H9 (cell line): ENCODE results near the gene PSTPIP1. TPM values are rescaled to one million over a fixed set of nuclear protein-coding genes. Genes with fewer than 3 reads are reported as not detected.

Source experiments
- DNase-seq: peaks from one replicate; pipeline ENCODE4 v3.0.0-alpha.2; 2017
- H2AFZ ChIP-seq: one replicate; pipeline ENCODE4 v1.6.1; 2013; ENCODE audit warnings: mild to moderate bottlenecking, low read length, control low read depth, moderate library complexity
- H2AK5ac ChIP-seq: 2 replicates; pipeline ENCODE4 v1.6.1; 2013; ENCODE audit warnings: low read length, control low read depth, mixed read lengths; ENCODE audit not compliant: insufficient read length
- H2BK120ac ChIP-seq: one replicate; pipeline ENCODE4 v1.6.1; 2013; ENCODE audit warnings: low read depth, mild to moderate bottlenecking, low read length, control low read depth, inconsistent platforms; ENCODE audit not compliant: poor library complexity, severe bottlenecking
- H2BK12ac ChIP-seq: 2 replicates; pipeline ENCODE4 v1.6.1; 2013; ENCODE audit warnings: low read length, control low read depth, mixed read lengths, low read depth; ENCODE audit not compliant: insufficient read length
- H2BK15ac ChIP-seq: 2 replicates; pipeline ENCODE4 v1.6.1; 2013; ENCODE audit warnings: low read depth, low read length, control low read depth
- H2BK20ac ChIP-seq: one replicate; pipeline ENCODE4 v1.6.1; 2013; ENCODE audit warnings: low read depth, mild to moderate bottlenecking, low read length, control low read depth, inconsistent platforms; ENCODE audit not compliant: poor library complexity, severe bottlenecking
- H2BK5ac ChIP-seq: 2 replicates; pipeline ENCODE4 v1.6.1; 2013; ENCODE audit warnings: low read length, control low read depth, mixed read lengths; ENCODE audit not compliant: insufficient read length
- H3K14ac ChIP-seq: 2 replicates; pipeline ENCODE4 v1.6.1; 2013; ENCODE audit warnings: low read length, control low read depth; ENCODE audit not compliant: insufficient read depth
- H3K18ac ChIP-seq: 2 replicates; pipeline ENCODE4 v1.6.1; 2013; ENCODE audit warnings: low read depth, mild to moderate bottlenecking, mixed read lengths, low read length, control low read depth; ENCODE audit not compliant: insufficient read length
- H3K23ac ChIP-seq: 2 replicates; pipeline ENCODE4 v1.6.1; 2013; ENCODE audit warnings: low read length, control low read depth, mixed read lengths, low read depth; ENCODE audit not compliant: insufficient read length
- H3K23me2 ChIP-seq: 2 replicates; pipeline ENCODE4 v1.6.1; 2013; ENCODE audit warnings: low read depth, mild to moderate bottlenecking, mixed read lengths, low read length, control low read depth; ENCODE audit not compliant: insufficient read length, poor library complexity, severe bottlenecking
- H3K27ac ChIP-seq: 2 replicates; pipeline ENCODE4 v1.5.1; 2013; ENCODE audit warnings: low read length, control low read depth, mixed read lengths, low read depth; ENCODE audit not compliant: insufficient read length
- H3K27me3 ChIP-seq: 2 replicates; pipeline ENCODE4 v1.6.1; 2013; ENCODE audit warnings: low read length, control low read depth, inconsistent platforms; ENCODE audit not compliant: insufficient read depth
- H3K4ac ChIP-seq: 2 replicates; pipeline ENCODE4 v1.6.1; 2013; ENCODE audit warnings: low read depth, mild to moderate bottlenecking, control low read depth, inconsistent platforms, low read length, moderate library complexity
- H3K4me1 ChIP-seq: 2 replicates; pipeline ENCODE4 v1.6.1; 2013; ENCODE audit warnings: low read length, control low read depth, inconsistent platforms; ENCODE audit not compliant: insufficient read depth
- H3K4me2 ChIP-seq: 2 replicates; pipeline ENCODE4 v1.6.1; 2013; ENCODE audit warnings: low read length, control low read depth, mixed read lengths; ENCODE audit not compliant: insufficient read length, insufficient read depth
- H3K56ac ChIP-seq: 2 replicates; pipeline ENCODE4 v1.6.1; 2013; ENCODE audit warnings: low read depth, mild to moderate bottlenecking, mixed read lengths, low read length, control low read depth; ENCODE audit not compliant: insufficient read length
- H3K79me1 ChIP-seq: 2 replicates; pipeline ENCODE4 v1.6.1; 2013; ENCODE audit warnings: low read depth, mild to moderate bottlenecking, moderate library complexity, low read length, control low read depth, inconsistent platforms; ENCODE audit not compliant: insufficient read depth, poor library complexity, severe bottlenecking
- H3K79me2 ChIP-seq: 2 replicates; pipeline ENCODE4 v1.6.1; 2013; ENCODE audit warnings: low read length, control low read depth, inconsistent platforms; ENCODE audit not compliant: insufficient read depth
- H3K9ac ChIP-seq: 2 replicates; pipeline ENCODE4 v1.6.1; 2013; ENCODE audit warnings: low read length, control low read depth, mixed read lengths; ENCODE audit not compliant: insufficient read length; ENCODE audit errors: extremely low read depth
- H3K9me3 ChIP-seq: one replicate; pipeline ENCODE4 v1.6.1; 2013; ENCODE audit warnings: low read depth, low read length, inconsistent platforms; ENCODE audit not compliant: control insufficient read depth
- H3T11ph ChIP-seq: one replicate; pipeline ENCODE4 v1.6.1; 2013; ENCODE audit warnings: mild to moderate bottlenecking, low read length, control low read depth, inconsistent platforms
- H4K20me1 ChIP-seq: one replicate; pipeline ENCODE4 v1.6.1; 2013; ENCODE audit not compliant: control insufficient read depth, insufficient read length, insufficient read depth
- H4K5ac ChIP-seq: 2 replicates; pipeline ENCODE4 v1.6.1; 2013; ENCODE audit warnings: low read depth, mild to moderate bottlenecking, mixed read lengths, low read length, control low read depth; ENCODE audit not compliant: insufficient read length
- H4K8ac ChIP-seq: replicated peaks from 2 replicates; pipeline ENCODE4 v1.6.1; 2013; ENCODE audit warnings: low read length, control low read depth, mixed read lengths, low read depth; ENCODE audit not compliant: insufficient read length
- H4K91ac ChIP-seq: 2 replicates; pipeline ENCODE4 v1.6.1; 2013; ENCODE audit warnings: low read depth, mild to moderate bottlenecking, moderate library complexity, mixed read lengths, low read length, control low read depth; ENCODE audit not compliant: insufficient read length
- H3K27ac Mint-ChIP-seq, 3 experiments: 2 replicates in 2 of 3; 3 replicates in 1 of 3; pipeline ENCODE4 v1.8.0; 2020 to 2021; ENCODE audit warnings: mixed read lengths in 3 of 3, mild to moderate bottlenecking in 1 of 3, moderate library complexity in 1 of 3
- H3K27me3 Mint-ChIP-seq: 2 replicates; pipeline ENCODE4 v1.8.0; 2021; ENCODE audit warnings: low read depth, mild to moderate bottlenecking, moderate library complexity, mixed read lengths
- H3K36me3 Mint-ChIP-seq, 3 experiments: 2 replicates in 2 of 3; 3 replicates in 1 of 3; pipeline ENCODE4 v1.8.0; 2020 to 2021; ENCODE audit warnings: low read depth in 3 of 3, mixed read lengths in 3 of 3; ENCODE audit not compliant: insufficient read depth in 1 of 3
- H3K4me1 Mint-ChIP-seq, 2 experiments: 2 replicates each; pipeline ENCODE4 v1.8.0; 2020; ENCODE audit warnings: mixed read lengths in 2 of 2
- H3K4me3 Mint-ChIP-seq, 2 experiments: 2 replicates in 1 of 2; 3 replicates in 1 of 2; pipeline ENCODE4 v1.8.0; 2020 to 2021; ENCODE audit warnings: mild to moderate bottlenecking in 2 of 2, mixed read lengths in 2 of 2, moderate library complexity in 1 of 2
- H3K9me3 Mint-ChIP-seq, 2 experiments: 2 replicates in 1 of 2; 3 replicates in 1 of 2; pipeline ENCODE4 v1.8.0; 2020; ENCODE audit warnings: mild to moderate bottlenecking in 2 of 2, mixed read lengths in 2 of 2, moderate library complexity in 1 of 2
- CTCF ChIP-seq: fragments of 200-600 bp; sonication (generic); conservative IDR thresholded peaks from 3 replicates; pipeline ENCODE4 v1.8.0; 2021; ENCODE audit warnings: antibody characterized with exemption, mild to moderate bottlenecking
- WGBS: extraction: QIAGEN DNeasy Blood & Tissue Kit; methylation state at CpG from one replicate; pipeline ENCODE4 v1.1.7; 2013; ENCODE audit warnings: missing lambda C conversion rate, low lambda C conversion rate, mixed read lengths; ENCODE audit not compliant: insufficient read length; ENCODE audit errors: extremely low coverage; 5-methylcytosine and 5-hydroxymethylcytosine counted together
- total RNA-seq: library from RNA; stranded (reverse); gene quantifications from 2 replicates; pipeline ENCODE4 v1.2.1, GENCODE V29; 2021

Gene PSTPIP1
- total RNA-seq, 1 experiment from 2014 or later, result 1.8 TPM

GRCh38 chr15:76999996-77000395 is 5.1 kb downstream of the PSTPIP1 start:
- H3T11ph ChIP-seq, result no peak overlapping the region
- H3K56ac ChIP-seq, result no peak overlapping the region
- no peaks in the 10 kb centered on the region for H3K79me1 ChIP-seq
- H2BK20ac ChIP-seq, result no peak overlapping the region
- no peak overlapping the region for H2BK12ac ChIP-seq
- H4K8ac ChIP-seq, result no peak overlapping the region
- H3K4me1 Mint-ChIP-seq, result no peaks in the 10 kb centered on the region
- no peak overlapping the region for H3K18ac ChIP-seq
- H4K5ac ChIP-seq, result no peak overlapping the region
- H2BK5ac ChIP-seq, result no peak overlapping the region
- peaks cover 2% of the 10 kb centered on the region for H3K27me3 Mint-ChIP-seq
- H3K36me3 Mint-ChIP-seq, result no peaks in the 10 kb centered on the region
- no peaks in the 10 kb centered on the region for H3K27me3 ChIP-seq
- no peak overlapping the region for H3K4me3 Mint-ChIP-seq
- no peak overlapping the region for H3K4ac ChIP-seq
- no peak overlapping the region for H2BK120ac ChIP-seq
- H4K91ac ChIP-seq, result no peak overlapping the region
- no CpG with 5 or more reads among the region's 2 CpGs for WGBS
- no peak overlapping the region for H2AK5ac ChIP-seq
- no peak for TF ChIP-seq CTCF
- no peaks in the 10 kb centered on the region for H3K9me3 Mint-ChIP-seq
- H3K9ac ChIP-seq, result no peak overlapping the region
- H3K79me2 ChIP-seq, result no peaks in the 10 kb centered on the region
- H3K23me2 ChIP-seq, result no peaks in the 10 kb centered on the region
- no peak for DNase-seq
- H4K20me1 ChIP-seq, result no peaks in the 10 kb centered on the region
- no peak overlapping the region for H3K27ac ChIP-seq
- H3K9me3 ChIP-seq, result no peaks in the 10 kb centered on the region
- no peaks in the 10 kb centered on the region for H3K4me1 ChIP-seq
- H3K23ac ChIP-seq, result no peak overlapping the region
- no peak overlapping the region for H3K27ac Mint-ChIP-seq
- H3K4me2 ChIP-seq, result no peak overlapping the region
- no peak overlapping the region for H3K14ac ChIP-seq
- no peak overlapping the region for H2BK15ac ChIP-seq
- no peak overlapping the region for H2AFZ ChIP-seq
